ENCODE data around the gene SLC3A2.
"Not testable (repeated sequence)": the region's sequence is repeated elsewhere in the genome, so short reads cannot be mapped to it uniquely, and the experiment has no call there.

The SLC3A2 gene

GRCh38 chr11:62852523-62853188 is 28.0 kb upstream of the SLC3A2 start:
- no peak for DNase-seq

- DNase-seq = peak; percentile 23 to 59
Observed at GRCh38 chr11:62853279-62853965, 27.3 kb upstream of the SLC3A2 start.

DNA sequence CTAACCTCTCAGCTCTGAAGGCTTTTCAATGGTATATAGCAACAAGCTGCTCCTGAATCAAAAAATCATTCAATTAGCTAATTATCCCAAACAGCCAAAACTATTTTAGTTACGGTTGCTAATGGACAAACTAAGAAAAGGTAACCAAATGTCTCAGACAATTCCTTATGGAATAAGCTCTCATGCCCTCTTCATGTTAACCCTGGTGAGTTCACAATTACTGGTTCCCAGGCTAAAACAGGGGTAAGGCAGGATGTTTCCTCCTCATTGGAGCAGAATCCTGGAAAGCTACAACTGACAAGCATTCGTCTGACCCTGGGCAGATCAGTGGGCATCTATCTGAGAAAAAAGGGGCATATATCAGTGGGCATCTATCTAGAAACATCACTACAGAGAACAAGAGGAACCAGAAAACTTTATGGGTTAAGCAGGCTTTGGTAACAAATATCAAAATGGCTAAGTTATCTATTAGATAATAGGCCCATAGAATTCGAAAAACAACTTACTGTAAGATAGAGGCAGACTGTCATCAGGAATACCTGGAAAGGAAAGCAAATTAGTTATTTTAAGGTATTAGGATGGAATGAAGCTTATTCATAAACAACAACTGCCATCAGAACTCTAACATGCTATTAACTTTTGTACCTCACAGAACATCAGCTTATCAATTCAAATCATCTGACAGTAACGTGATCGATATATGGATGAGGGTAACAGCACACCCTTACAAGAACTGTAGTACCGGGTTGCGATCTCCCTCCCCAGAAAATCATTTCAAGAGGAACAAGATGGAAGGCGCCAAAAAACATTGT is 26.5 kb upstream of the SLC3A2 start:
- DNase-seq = no peak

- no peak for DNase-seq
Observed at GRCh38 chr11:62854825-62855570, 25.7 kb upstream of the SLC3A2 start.

DNA sequence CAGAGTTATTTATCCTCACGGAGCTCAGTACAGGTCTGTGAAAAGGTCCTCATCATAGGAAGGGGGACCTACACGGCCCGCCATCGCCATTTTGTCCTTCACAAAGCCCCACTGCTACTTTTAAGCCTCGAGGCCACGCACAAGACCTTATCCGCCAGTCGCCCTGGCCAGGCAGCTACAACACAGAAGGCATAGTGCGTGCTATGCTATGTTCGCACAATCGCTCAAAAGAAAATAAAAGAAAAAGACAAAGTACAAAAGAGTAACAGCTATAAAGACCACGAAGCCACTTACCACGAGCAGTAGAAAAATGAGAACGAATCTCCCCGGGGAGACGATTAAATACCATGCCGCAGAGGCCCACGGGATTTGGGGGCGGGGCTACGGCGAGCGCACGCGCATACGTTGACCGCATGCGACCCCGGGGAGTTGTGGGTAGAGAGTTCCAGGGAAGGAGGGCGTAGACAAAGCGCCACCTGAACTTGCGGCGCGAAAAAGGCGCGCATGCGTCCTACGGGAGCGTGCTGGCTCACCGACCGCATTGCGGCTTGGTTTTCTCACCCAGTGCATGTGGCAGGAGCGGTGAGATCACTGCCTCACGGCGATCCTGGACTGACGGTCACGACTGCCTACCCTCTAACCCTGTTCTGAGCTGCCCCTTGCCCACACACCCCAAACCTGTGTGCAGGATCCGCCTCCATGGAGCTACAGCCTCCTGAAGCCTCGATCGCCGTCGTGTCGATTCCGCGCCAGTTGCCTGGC is 24.9 kb upstream of the SLC3A2 start:
- DNase-seq = peak; percentile 98 to 99

DNA sequence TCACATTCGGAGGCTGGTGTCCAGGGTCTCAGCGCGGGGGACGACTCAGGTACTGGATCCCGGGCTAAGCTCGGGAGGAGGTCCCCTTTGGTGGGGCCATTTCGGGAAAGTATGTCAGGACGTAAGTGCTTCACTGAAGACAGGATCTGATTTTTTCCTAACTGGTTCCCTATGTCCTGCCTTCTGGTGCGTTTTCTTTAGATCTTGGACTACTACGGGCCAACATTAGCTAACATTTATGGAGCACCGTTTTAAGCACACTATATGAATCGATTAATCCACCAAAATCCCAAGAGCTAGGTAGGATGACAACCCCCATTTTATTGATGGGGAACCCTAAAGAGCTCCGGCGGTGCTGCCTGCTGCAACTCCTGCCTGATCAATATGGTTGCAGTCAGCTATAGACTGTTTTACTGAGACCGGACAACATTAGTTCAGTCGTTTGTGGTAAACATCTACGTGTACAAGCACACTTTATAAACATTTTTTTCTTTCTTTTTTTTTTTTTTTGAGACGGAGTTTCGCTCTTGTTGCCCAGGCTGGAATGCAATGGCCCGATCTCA is 24.3 kb upstream of the SLC3A2 start:
- DNase-seq = peak in 1 of 2 donors; percentile 24

DNA sequence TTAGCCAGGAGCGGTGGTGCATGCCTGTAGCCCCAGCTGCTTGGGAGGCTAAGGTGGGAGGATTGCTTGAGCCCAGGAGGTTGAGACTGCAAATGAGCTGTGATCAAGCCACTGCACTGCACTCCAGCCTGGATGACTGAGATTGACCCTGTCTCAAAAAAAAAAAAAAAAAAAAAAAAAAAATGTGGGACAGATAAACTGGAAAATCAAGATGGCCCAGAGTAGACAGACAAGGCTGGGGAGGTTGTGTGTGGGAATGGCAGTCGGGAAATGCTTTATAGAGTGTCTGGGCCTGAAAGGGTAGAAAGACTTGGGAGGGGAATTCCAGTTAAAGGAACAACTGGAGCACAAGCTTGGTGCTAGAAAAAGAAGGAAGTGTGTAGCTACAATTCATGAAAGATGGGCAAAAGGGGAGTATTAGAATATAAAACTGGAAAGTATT is 23.1 kb upstream of the SLC3A2 start:
- no peak for DNase-seq

DNA sequence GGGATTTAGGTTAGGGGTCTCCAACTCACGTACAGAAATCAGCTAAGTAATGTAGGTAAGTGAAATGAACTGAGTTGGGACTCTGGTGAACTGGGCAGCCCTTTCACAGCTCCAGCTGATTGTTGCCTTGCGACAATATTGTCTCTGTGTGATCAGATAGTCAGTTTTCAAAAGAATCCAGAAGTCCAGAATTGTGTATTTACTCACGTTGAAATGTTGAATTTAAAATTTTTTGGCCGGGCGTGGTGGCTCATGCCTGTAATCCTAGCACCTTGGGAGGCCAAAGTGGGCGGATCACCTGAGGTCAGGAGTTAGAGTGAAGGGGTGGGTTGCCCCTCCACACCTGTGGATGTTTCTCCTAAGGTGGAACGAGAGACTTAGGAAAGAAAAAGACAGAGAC is 22.5 kb upstream of the SLC3A2 start:
- DNase-seq = no peak

GRCh38 chr11:62859281-62859703 is 21.4 kb upstream of the SLC3A2 start:
- not testable (repeated sequence) for DNase-seq

GRCh38 chr11:62860835-62861563 is 19.7 kb upstream of the SLC3A2 start:
- DNase-seq = no peak

- DNase-seq = not testable (repeated sequence)
Observed at GRCh38 chr11:62861564-62862192, 19.0 kb upstream of the SLC3A2 start.

DNA sequence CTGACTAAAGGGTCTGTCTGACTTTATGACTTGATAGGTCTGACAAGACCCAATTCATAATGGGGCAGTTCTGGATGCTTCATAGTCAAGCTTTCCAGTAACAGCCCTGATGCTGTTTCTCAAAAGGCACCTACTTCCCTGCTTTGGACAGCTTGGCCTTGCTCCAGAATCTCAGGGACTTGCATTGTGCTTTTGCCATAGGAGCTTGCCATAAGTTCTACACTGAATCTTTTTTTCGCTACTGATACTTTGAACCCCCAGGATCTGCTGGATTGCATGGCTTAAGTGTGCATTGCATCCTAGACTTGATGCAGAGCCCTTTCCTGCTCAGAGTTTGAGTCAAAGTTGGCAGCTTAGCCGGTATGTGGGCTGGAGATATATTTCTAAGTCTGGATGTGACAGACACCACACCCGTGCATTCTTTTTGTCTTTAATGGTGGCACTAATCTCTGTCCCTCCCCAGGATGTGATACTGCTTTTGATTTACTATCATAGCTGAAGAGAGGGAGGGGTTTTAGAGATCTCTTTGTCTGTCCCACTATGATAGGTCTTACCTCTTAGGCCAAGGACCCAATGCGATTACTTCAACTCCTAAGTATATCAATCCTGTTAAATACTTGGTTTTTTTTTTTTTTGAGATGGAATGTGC is 16.9 kb upstream of the SLC3A2 start:
- no peak for DNase-seq

GRCh38 chr11:62865635-62866034 is 15.1 kb upstream of the SLC3A2 start:
- no peak for DNase-seq

- DNase-seq = no peak
Observed at GRCh38 chr11:62874851-62875250, 5.8 kb upstream of the SLC3A2 start.

DNA sequence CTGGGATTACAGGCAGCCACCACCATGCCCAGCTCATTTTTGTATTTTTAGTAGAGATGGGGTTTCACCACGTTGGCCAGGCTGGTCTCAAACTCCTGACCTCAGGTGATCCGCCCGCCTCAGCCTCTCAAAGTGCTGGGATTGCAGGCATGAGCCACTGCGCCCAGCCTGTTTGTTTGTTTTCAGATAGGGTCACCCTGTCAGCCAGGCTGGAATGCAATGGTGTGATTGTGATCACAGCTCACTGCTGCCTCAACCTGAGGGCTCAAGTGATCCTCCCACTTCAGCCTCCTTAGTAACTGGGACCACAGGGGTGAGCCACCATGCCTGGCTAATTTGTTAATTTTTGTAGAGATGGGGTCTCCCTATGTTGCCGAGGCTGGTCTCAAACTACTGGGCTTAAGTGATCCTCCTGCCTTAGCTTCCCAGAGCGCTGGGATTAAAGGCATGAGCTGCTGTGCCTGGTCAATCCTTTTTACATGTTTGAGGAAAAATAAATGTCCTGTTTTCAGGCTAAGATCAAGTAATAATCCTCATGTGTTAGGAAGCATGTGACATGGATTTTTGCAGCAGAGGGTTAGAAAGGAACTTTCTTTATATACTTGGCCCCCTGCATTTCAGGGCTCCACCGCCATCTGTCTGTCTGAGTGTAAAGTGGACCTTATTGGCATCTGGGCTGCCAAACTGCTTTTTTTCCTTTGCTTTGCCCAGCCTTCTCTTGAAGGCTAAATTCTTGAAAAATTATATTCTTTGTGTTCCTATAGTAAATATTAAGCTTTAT is 4.8 kb upstream of the SLC3A2 start:
- DNase-seq = no peak

DNA sequence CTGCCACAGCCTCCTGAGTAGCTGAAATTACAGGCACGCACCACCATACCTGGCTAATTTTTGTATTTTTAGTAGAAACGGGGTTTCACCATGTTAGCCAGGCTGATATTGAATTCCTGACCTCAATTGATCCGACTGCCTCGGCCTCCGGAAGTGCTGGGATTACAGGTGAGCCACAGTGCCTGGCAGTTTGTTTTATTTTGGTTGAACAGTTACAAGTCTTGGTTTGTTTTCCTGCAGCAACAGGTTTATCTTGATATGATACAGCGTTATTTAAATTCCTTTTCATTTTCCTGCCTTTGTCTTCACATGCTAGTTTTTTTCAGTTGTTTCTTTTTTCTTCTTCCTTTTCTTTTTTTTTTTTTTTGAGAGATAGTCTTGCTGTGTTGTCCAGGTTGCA is 4.0 kb upstream of the SLC3A2 start:
- no peak for DNase-seq

- no peak for DNase-seq
Observed at GRCh38 chr11:62879235-62879978, 1.3 kb upstream of the SLC3A2 start.

- DNase-seq = peak in 1 of 2 donors; percentile 15
Observed at GRCh38 chr11:62880231-62880802, 379 bp upstream of the SLC3A2 start.
